Adrenal gland (tissue), 12 donors: ENCODE data around the gene IQCC. TPM values are rescaled to one million over a fixed set of nuclear protein-coding genes. Genes with fewer than 3 reads are reported as not detected.

Experiments
- DNase-seq, 7 donors: peaks; one replicate each; pipeline ENCODE4 v3.0.0-alpha.2; 2019 to 2020
- H3K27ac ChIP-seq, 5 donors: fragments of 200-600 bp; sonication (generic) in 4 of 5; 1 replicate in 3 of 5; 2 replicates in 2 of 5; pipeline versions ENCODE4 v1.5.1 to v1.8.0; 2016 to 2020; ENCODE audit warnings: mild to moderate bottlenecking in 1 of 5
- H3K27me3 ChIP-seq: fragments of 200-600 bp; 2 replicates; pipeline ENCODE4 v1.8.0; 2021
- H3K36me3 ChIP-seq, 2 donors: fragments of 200-600 bp; replicated peaks in 1 of 2; 1 replicate in 1 of 2; 2 replicates in 1 of 2; pipeline versions ENCODE4 v1.5.1 to v1.8.0; 2018 to 2022
- H3K4me1 ChIP-seq, 2 donors: fragments of 200-600 bp; replicated peaks in 1 of 2; 1 replicate in 1 of 2; 2 replicates in 1 of 2; pipeline versions ENCODE4 v1.5.1 to v1.8.0; 2018 to 2021
- H3K4me3 ChIP-seq, 4 donors: fragments of 200-600 bp; sonication (generic) in 3 of 4; one replicate each; pipeline ENCODE4 v1.5.1; 2016 to 2018
- H3K9me3 ChIP-seq, 3 donors: fragments of 200-600 bp; sonication (generic) in 1 of 3; replicated peaks in 1 of 3; 1 replicate in 2 of 3; 2 replicates in 1 of 3; pipeline versions ENCODE4 v1.5.1 to v1.8.0; 2016 to 2021
- POLR2A ChIP-seq, 2 donors: fragments of 450-650 bp; IDR thresholded peaks; one replicate each; pipeline ENCODE4 v1.6.1; 2017; ENCODE audit warnings: antibody characterized with exemption in 2 of 2, mild to moderate bottlenecking in 2 of 2, moderate library complexity in 1 of 2
- WGBS, 4 donors: extraction: QIAGEN DNeasy Blood & Tissue Kit in 2 of 4; methylation state at CpG; one replicate each; pipeline versions ENCODE4 v1.1.5 to v1.1.7; 2013 to 2017; 5-methylcytosine and 5-hydroxymethylcytosine counted together
- intact Hi-C, 2 donors: fragments of 100-400 bp; cut with DNase I; formaldehyde crosslinking; loops; one replicate each; pipeline versions ENCODE4 v1.14.1 to v1.15.0; 2022 to 2023
- polyA plus RNA-seq, 3 donors: library from polyadenylated mRNA; stranded (reverse); fragments of 200-250 nt in 2 of 3; fragments of 350-450 nt in 1 of 3; fragmentation: Illumina TruSeq in 1 of 3; extraction: RNeasy Lipid Tissue Mini Kit (QIAGEN cat#74804) in 1 of 3; gene quantifications; one replicate each; pipeline ENCODE4 v1.2.3, GENCODE V29; 2013 to 2014
- total RNA-seq, 9 donors: library from RNA; depleted of rRNA in 4 of 9; stranded (reverse); fragments of >200 nt in 4 of 9; fragments of 120-200 nt in 1 of 9; fragmentation: NEBNext Ultra II Directional in 1 of 9; extraction: Animal tissue kit (Norgen Biotek cat#: 25700) in 1 of 9; gene quantifications; one replicate each; pipeline versions ENCODE4 v1.1.0 to v1.2.4, GENCODE V29; 2013 to 2023
- TF ChIP-seq, protein P1 (sequence below), 6 experiments: fragments of 450-650 bp in 4 of 6; fragments of 200-600 bp in 2 of 6; sonication (generic) in 1 of 6; IDR thresholded peaks; 1 replicate in 5 of 6; 2 replicates in 1 of 6; pipeline versions ENCODE4 v1.5.1 to v1.8.0; 2016 to 2021; ENCODE audit warnings: antibody characterized with exemption in 6 of 6, mild to moderate bottlenecking in 2 of 6, moderate library complexity in 1 of 6
- donor health status: healthy with polysubstance abuse.
- donor health status: Bipolar disorder and iron deficiency.
- donor health status: DM: yes; HTN: yes; CAD: no.
- donor health status: DM: no; HTN: no; CAD: no.
- donor health status: DM: no; HTN: no; CAD: no.
- donor health status: DM: yes; HTN: yes; CAD: no.

Gene IQCC
- total and polyA plus RNA-seq, 12 donors = 1.5 to 3.9 (median 3.0) TPM

DNA sequence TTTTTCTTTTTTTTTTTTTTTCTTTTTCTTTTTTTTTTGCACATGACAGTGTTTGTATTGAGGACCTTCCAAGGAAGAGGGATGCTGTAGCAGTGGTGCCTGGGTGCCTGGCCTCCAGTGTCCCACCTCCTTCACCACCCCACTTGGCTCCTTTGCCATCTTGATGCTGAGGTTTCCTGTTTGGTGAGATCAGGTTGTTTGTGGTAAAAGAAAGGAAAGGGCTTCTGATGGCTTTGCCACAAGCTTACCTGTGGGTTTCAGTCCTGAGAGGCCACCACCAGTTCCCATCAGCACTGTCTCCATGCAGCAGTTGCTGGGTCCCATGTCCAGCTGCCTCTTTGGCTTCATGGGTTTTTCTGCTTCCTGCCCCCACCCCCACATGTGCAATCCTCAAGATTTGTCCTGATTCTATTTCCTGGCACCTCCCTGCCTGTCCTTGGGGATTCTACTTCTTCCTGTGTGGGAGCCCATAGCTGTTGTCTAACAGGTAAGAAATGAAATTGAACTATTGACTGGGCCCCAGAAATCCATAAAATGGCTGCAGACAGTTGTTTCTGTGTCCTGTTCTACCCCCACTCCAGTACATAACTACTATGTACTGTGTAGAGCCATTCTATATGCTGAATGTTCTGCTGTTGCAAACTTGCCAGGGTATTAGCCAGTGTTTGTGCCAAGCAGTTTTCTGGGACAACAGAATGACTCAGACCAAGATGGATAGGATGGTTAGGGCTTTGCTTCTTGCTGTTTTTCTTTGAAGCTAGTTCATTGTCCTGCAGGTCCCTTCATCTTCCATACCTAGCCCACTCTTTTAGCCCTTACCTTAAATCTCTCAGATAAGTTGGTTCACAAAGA, 9.3 kb upstream of the IQCC start:
- H3K9me3 ChIP-seq = no peaks in the 10 kb centered on the region
- no peaks in the 10 kb centered on the region for H3K27me3 ChIP-seq
- no peak overlapping the region for H3K4me3 ChIP-seq
- H3K27ac ChIP-seq = peak overlapping the region in 3 of 5 donors; percentile 36 to 76 (median 69)
- TF ChIP-seq POLR2A (IDR thresholded peaks at IDR 0.05) = no peak
- TF ChIP-seq, protein P1, sequence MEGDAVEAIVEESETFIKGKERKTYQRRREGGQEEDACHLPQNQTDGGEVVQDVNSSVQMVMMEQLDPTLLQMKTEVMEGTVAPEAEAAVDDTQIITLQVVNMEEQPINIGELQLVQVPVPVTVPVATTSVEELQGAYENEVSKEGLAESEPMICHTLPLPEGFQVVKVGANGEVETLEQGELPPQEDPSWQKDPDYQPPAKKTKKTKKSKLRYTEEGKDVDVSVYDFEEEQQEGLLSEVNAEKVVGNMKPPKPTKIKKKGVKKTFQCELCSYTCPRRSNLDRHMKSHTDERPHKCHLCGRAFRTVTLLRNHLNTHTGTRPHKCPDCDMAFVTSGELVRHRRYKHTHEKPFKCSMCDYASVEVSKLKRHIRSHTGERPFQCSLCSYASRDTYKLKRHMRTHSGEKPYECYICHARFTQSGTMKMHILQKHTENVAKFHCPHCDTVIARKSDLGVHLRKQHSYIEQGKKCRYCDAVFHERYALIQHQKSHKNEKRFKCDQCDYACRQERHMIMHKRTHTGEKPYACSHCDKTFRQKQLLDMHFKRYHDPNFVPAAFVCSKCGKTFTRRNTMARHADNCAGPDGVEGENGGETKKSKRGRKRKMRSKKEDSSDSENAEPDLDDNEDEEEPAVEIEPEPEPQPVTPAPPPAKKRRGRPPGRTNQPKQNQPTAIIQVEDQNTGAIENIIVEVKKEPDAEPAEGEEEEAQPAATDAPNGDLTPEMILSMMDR (IDR thresholded peaks at IDR 0.05) = no peak
- H3K4me1 ChIP-seq = peaks cover 26 to 34% of the 10 kb centered on the region in 2 donors
- intact Hi-C loops = no loop called here
- DNase-seq = peak in 5 of 7 donors; percentile 54 to 78 (median 67)
- H3K36me3 ChIP-seq = peaks cover 0 to 72% of the 10 kb centered on the region in 2 donors

DNA sequence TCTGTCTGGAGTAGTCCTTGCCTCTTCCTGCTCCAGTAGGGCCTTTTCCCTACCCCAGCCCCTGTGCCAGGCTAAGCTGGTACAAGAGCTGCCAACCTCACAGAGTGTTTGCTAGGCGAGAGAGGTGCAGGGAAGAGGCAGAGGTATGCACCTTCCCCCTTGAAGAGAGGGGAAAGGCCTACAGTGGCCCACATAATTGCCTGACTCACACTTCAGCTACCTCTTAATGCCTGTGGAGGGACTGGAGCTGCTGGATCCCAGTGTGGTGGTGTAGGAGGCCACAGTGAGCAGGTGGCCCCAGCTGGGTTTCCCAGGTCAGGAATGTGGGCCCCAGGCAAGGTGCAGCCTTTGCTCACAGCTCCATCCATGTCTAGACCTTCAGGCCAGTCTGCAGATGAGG, 8.4 kb upstream of the IQCC start:
- intact Hi-C loops = no loop called here
- Histone ChIP-seq H3K9me3 (no peaks in the 10 kb centered on the region), H3K27ac (peak overlapping the region in 3 of 5 donors; percentile 36 to 76 (median 69)), H3K27me3 (no peaks in the 10 kb centered on the region), H3K36me3 (peaks cover 0 to 63% of the 10 kb centered on the region in 2 donors), H3K4me1 (peaks cover 35 to 42% of the 10 kb centered on the region in 2 donors), H3K4me3 (no peak overlapping the region)
- TF ChIP-seq, protein P1 (IDR thresholded peaks at IDR 0.05) = no peak
- TF ChIP-seq POLR2A (IDR thresholded peaks at IDR 0.05) = no peak
- DNase-seq = no peak
- WGBS, 4 donors = 78 to 100% (median 98%) methylated on average over 1 of the region's 1 CpG

DNA sequence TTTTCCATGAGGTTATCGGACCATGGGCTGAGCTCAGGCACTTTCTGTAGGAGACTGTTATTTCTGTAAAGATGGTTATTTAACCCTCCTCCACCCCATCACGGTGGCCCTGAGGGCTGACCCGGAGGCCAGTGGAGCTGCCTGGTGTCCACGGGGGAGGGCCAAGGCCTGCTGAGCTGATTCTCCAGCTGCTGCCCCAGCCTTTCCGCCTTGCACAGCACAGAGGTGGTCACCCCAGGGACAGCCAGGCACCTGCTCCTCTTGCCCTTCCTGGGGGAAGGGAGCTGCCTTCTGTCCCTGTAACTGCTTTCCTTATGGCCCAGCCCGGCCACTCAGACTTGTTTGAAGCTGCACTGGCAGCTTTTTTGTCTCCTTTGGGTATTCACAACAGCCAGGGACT, 7.6 kb upstream of the IQCC start:
- WGBS, 4 donors = 36 to 55% (median 51%) methylated on average over 5 to 6 of the region's 6 CpGs
- no peaks in the 10 kb centered on the region for H3K27me3 ChIP-seq
- H3K4me1 ChIP-seq = peaks cover 35 to 45% of the 10 kb centered on the region in 2 donors
- peaks cover 0 to 56% of the 10 kb centered on the region in 2 donors for H3K36me3 ChIP-seq
- TF ChIP-seq, protein P1 (IDR thresholded peaks at IDR 0.05) = no peak
- TF ChIP-seq POLR2A (IDR thresholded peaks at IDR 0.05) = peak in 1 of 2 donors; percentile 16
- no peaks in the 10 kb centered on the region for H3K9me3 ChIP-seq
- DNase-seq = peak in 1 of 7 donors; percentile 37
- no peak overlapping the region for H3K4me3 ChIP-seq
- intact Hi-C loops = no loop called here
- H3K27ac ChIP-seq = peak overlapping the region in 3 of 5 donors; percentile 2 to 69 (median 62)

DNA sequence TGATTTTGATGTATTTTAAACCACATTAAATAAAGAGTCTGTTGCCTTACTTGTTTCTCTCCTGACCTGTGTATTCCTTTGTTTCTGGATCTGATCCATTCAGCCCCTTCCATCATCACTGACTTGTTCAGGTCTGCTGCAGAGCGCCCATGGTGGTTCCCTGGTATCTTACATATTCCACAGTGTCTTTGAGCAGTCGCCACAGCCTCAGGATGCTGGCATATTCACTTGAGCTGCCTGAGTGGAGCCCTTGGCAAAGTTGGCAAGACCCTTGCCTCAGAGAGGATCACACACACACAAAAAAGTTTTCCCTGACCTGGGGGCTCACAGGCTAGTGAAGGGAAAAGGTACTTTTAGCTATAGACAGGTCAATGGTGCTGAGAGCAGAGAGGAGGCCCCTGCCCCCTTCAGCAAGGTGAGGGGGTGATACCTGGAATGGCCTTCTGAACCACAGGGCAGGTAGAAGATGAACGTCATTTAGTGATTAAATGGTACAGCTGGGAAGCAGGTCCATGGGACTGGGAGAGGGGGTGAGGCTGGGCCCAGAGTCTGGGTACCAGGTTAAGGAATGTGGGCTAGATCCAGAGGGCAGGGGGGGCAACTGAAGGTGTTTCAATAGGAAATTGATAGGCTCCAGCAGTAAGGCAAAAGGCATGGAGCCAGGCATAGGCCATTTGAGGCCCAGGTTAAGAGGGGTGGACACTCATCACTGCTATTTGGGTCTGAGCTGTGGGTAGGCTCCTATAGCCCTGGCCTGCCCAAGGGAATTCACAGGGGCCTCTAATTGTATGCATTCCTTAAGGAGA, 7.0 kb upstream of the IQCC start:
- WGBS, 4 donors = 84 to 90% (median 86%) methylated on average over 3 of the region's 3 CpGs
- Histone ChIP-seq H3K27ac (peak overlapping the region in 3 of 5 donors; percentile 2 to 90 (median 62)), H3K4me1 (peaks cover 35 to 45% of the 10 kb centered on the region in 2 donors), H3K27me3 (no peaks in the 10 kb centered on the region), H3K9me3 (no peaks in the 10 kb centered on the region), H3K36me3 (peaks cover 0 to 50% of the 10 kb centered on the region in 2 donors), H3K4me3 (no peak overlapping the region)
- DNase-seq = no peak
- intact Hi-C loops = no loop called here
- no peak for TF ChIP-seq POLR2A (IDR thresholded peaks at IDR 0.05)
- TF ChIP-seq, protein P1 (IDR thresholded peaks at IDR 0.05) = no peak
